B cell (primary cell): ENCODE data around the gene GCNT2. TPM values are rescaled to one million over a fixed set of nuclear protein-coding genes. Genes with fewer than 3 reads are reported as not detected.

Experiments used
- ATAC-seq: fragments of 200-7000 bp; cut with Tn5 transposase; one replicate; pipeline ENCODE4 v1.10.0; 2021; ENCODE audit warnings: low read depth, mild to moderate bottlenecking, moderate number of reproducible peaks, moderate library complexity
- CTCF ChIA-PET: fragments of 350-600 bp; sonication (Branson Sonifier 250); formaldehyde crosslinking; loops from one replicate; lab custom pipeline; 2021; ENCODE audit warnings: antibody characterized with exemption, inconsistent platforms; lab: Charles Lee
- POLR2A ChIA-PET: fragments of 350-600 bp; sonication (Branson Sonifier 250); formaldehyde crosslinking; loops from one replicate; lab custom pipeline; 2021; ENCODE audit warnings: antibody characterized with exemption; lab: Charles Lee
- DNase-seq: peaks from one replicate; pipeline ENCODE4 v3.0.0; 2013
- H2AFZ ChIP-seq: 2 replicates; pipeline ENCODE4 v1.6.1; 2012; ENCODE audit warnings: mild to moderate bottlenecking, low read depth, low read length; ENCODE audit not compliant: insufficient read depth, poor library complexity, severe bottlenecking
- H3K27ac ChIP-seq, 2 donors: 1 replicate in 1 of 2; 2 replicates in 1 of 2; pipeline ENCODE4 v1.5.1; 2012 to 2013; ENCODE audit warnings: low read length in 2 of 2, mild to moderate bottlenecking in 2 of 2, moderate library complexity in 1 of 2
- H3K27me3 ChIP-seq, 4 experiments: fragments of 200-600 bp in 1 of 4; sonication (generic) in 1 of 4; replicated peaks in 1 of 4; 1 replicate in 2 of 4; 2 replicates in 2 of 4; pipeline versions ENCODE4 v1.6.1 to v1.7.0; 2013 to 2016; ENCODE audit warnings: low read length in 3 of 4, mild to moderate bottlenecking in 2 of 4, mixed read lengths in 1 of 4, moderate library complexity in 1 of 4; ENCODE audit not compliant: insufficient read depth in 4 of 4, control insufficient read depth in 3 of 4; ENCODE audit errors: control extremely low read depth in 1 of 4
- H3K36me3 ChIP-seq, 2 experiments: replicated peaks in 1 of 2; 1 replicate in 1 of 2; 2 replicates in 1 of 2; pipeline versions ENCODE4 v1.6.1 to v1.7.1; 2013; ENCODE audit warnings: low read length in 1 of 2; ENCODE audit not compliant: insufficient read depth in 2 of 2, control insufficient read depth in 1 of 2; ENCODE audit errors: control extremely low read depth in 1 of 2, extremely low read depth in 1 of 2
- H3K4me1 ChIP-seq, 2 donors: fragments of 200-600 bp in 1 of 2; sonication (generic) in 1 of 2; 1 replicate in 1 of 2; 2 replicates in 1 of 2; pipeline versions ENCODE4 v1.5.1 to v1.6.1; 2013 to 2017; ENCODE audit warnings: low read length in 2 of 2; ENCODE audit not compliant: control insufficient read depth in 2 of 2, insufficient read depth in 2 of 2
- H3K4me2 ChIP-seq: replicated peaks from 2 replicates; pipeline ENCODE3; 2012; ENCODE audit warnings: mild to moderate bottlenecking, low read depth, low read length; ENCODE audit not compliant: poor library complexity, severe bottlenecking
- H3K4me3 ChIP-seq, 5 experiments: fragments of 200-600 bp in 1 of 5; sonication (generic) in 1 of 5; 1 replicate in 3 of 5; 2 replicates in 2 of 5; pipeline versions ENCODE4 v1.5.1 to v1.7.0; 2011 to 2016; ENCODE audit warnings: low read length in 4 of 5, mild to moderate bottlenecking in 4 of 5, low read depth in 2 of 5, control low read depth in 1 of 5, moderate library complexity in 1 of 5; ENCODE audit not compliant: insufficient read depth in 1 of 5; ENCODE audit errors: control extremely low read depth in 1 of 5, extremely low read depth in 1 of 5
- H3K79me2 ChIP-seq: fragments of 200-600 bp; sonication (generic); one replicate; pipeline ENCODE4 v1.6.0; 2016; ENCODE audit warnings: low read length; ENCODE audit not compliant: control insufficient read depth, insufficient read depth
- H3K9ac ChIP-seq: fragments of 200-600 bp; sonication (generic); 2 replicates; pipeline ENCODE4 v1.6.1; 2017; ENCODE audit warnings: mild to moderate bottlenecking, low read length, moderate library complexity
- H3K9me3 ChIP-seq, 3 donors: one replicate each; pipeline versions ENCODE4 v1.6.1 to v1.7.1; 2013; ENCODE audit warnings: low read length in 2 of 3; ENCODE audit not compliant: control insufficient read depth in 2 of 3, insufficient read depth in 1 of 3; ENCODE audit errors: control extremely low read depth in 1 of 3
- H4K20me1 ChIP-seq: 2 replicates; pipeline ENCODE4 v1.6.0; 2012; ENCODE audit warnings: mild to moderate bottlenecking, low read length; ENCODE audit not compliant: insufficient read depth, control insufficient read depth, poor library complexity, severe bottlenecking
- H3K27ac Mint-ChIP-seq: one replicate; pipeline ENCODE4 v1.8.0; 2021; ENCODE audit warnings: mixed read lengths
- H3K27me3 Mint-ChIP-seq: one replicate; pipeline ENCODE4 v1.8.0; 2021; ENCODE audit warnings: mixed read lengths
- H3K4me1 Mint-ChIP-seq: one replicate; pipeline ENCODE4 v1.8.0; 2021; ENCODE audit warnings: mixed read lengths
- H3K4me3 Mint-ChIP-seq: one replicate; pipeline ENCODE4 v1.8.0; 2021; ENCODE audit warnings: mixed read lengths
- H3K9me3 Mint-ChIP-seq: one replicate; pipeline ENCODE4 v1.8.0; 2022; ENCODE audit warnings: mixed read lengths; ENCODE audit not compliant: insufficient read depth
- CTCF ChIP-seq: fragments of 200-600 bp; IDR thresholded peaks from one replicate; pipeline ENCODE4 v1.8.0; 2022; ENCODE audit warnings: antibody characterized with exemption, mild to moderate bottlenecking
- EZH2 ChIP-seq: IDR thresholded peaks from 2 replicates; pipeline ENCODE4 v1.6.1; 2012; ENCODE audit warnings: borderline replicate concordance, low read depth, mild to moderate bottlenecking, moderate library complexity, low read length; ENCODE audit not compliant: insufficient read depth, poor library complexity, severe bottlenecking
- WGBS: methylation state at CpG from one replicate; pipeline ENCODE4 v1.1.5; 2013; ENCODE audit warnings: missing lambda C conversion rate; ENCODE audit not compliant: insufficient coverage; 5-methylcytosine and 5-hydroxymethylcytosine counted together
- intact Hi-C: fragments of 100-400 bp; cut with micrococcal nuclease; formaldehyde crosslinking; loops from one replicate; pipeline ENCODE4 v1.10.0; 2022
- polyA plus RNA-seq: library from polyadenylated mRNA; depleted of rRNA; stranded (reverse); fragments of >200 nt; gene quantifications from 2 replicates; pipeline ENCODE4 v1.2.3, GENCODE V29; 2012
- total RNA-seq, 2 donors: library from RNA; stranded (reverse); fragments of 120-200 nt in 1 of 2; gene quantifications; 1 replicate in 1 of 2; 2 replicates in 1 of 2; pipeline versions ENCODE4 v1.2.3 to v1.2.4, GENCODE V29; 2013 to 2022

The GCNT2 gene
- total and polyA plus RNA-seq, 2 donors (not counting 1 experiment from before 2014, with no cell fraction given) = 6.8 to 32.1 TPM

- CTCF ChIA-PET = interaction anchor here (0.8 kb wide), 1 partner anchor 20 kb away, joined by 3 read pairs; no protein-coding TSS in a partner anchor
- intact Hi-C loops = no loop called here
- Histone ChIP-seq H3K27me3 (no peaks in the 10 kb centered on the region), H4K20me1 (no peaks in the 10 kb centered on the region), H3K4me1 (peaks cover 14 to 19% of the 10 kb centered on the region in 2 donors), H3K4me2 (peak overlapping the region; percentile 48), H3K4me3 (no peak overlapping the region), H3K79me2 (no peaks in the 10 kb centered on the region), H2AFZ (peak overlapping the region; percentile 69), H3K27ac (no peak overlapping the region), H3K36me3 (no peaks in the 10 kb centered on the region), H3K9me3 (no peaks in the 10 kb centered on the region), H3K9ac (no peak overlapping the region)
- ATAC-seq = no peak
- WGBS = 40% methylated on average over 1 of the region's 2 CpGs
- POLR2A ChIA-PET = interaction anchor here (0.8 to 1.0 kb wide), 3 partner anchors 8 to 15 kb away, joined by 4 to 5 read pairs (median 4); no protein-coding TSS in a partner anchor
- peaks cover 28% of the 10 kb centered on the region for H3K4me1 Mint-ChIP-seq
- DNase-seq = no peak
- TF ChIP-seq EZH2 (no peak), CTCF (no peak)
- H3K4me3 Mint-ChIP-seq = no peak overlapping the region
- no peaks in the 10 kb centered on the region for H3K27me3 Mint-ChIP-seq
- peak overlapping the region; percentile 50 for H3K27ac Mint-ChIP-seq
- no peaks in the 10 kb centered on the region for H3K9me3 Mint-ChIP-seq
These were observed 683 bp upstream of the GCNT2 start for GRCh38 chr6:10520468-10520867.

GRCh38 chr6:10522929-10523573 lies 1.9 kb downstream of the GCNT2 start:
- CTCF ChIA-PET = interaction anchor here (0.8 to 6.5 kb wide), 3 partner anchors 11 to 179 kb away, joined by 3 to 40 read pairs (median 4); partner anchors contain the start of genes C6orf52 and PAK1IP1
- no peak for ATAC-seq
- no peaks in the 10 kb centered on the region for H3K36me3 ChIP-seq
- H2AFZ ChIP-seq = no peak overlapping the region
- Mint-ChIP-seq H3K4me3 (no peak overlapping the region), H3K27ac (no peak overlapping the region), H3K27me3 (no peaks in the 10 kb centered on the region), H3K9me3 (no peaks in the 10 kb centered on the region), H3K4me1 (peaks cover 34% of the 10 kb centered on the region)
- H3K9me3 ChIP-seq = no peaks in the 10 kb centered on the region
- no peak overlapping the region for H3K9ac ChIP-seq
- H4K20me1 ChIP-seq = no peaks in the 10 kb centered on the region
- DNase-seq = no peak
- TF ChIP-seq EZH2 (no peak), CTCF (no peak)
- WGBS = 93% methylated on average over 17 of the region's 21 CpGs
- no peaks in the 10 kb centered on the region for H3K79me2 ChIP-seq
- POLR2A ChIA-PET = no interaction called here
- no peak overlapping the region for H3K4me3 ChIP-seq
- H3K4me2 ChIP-seq = no peak overlapping the region
- H3K4me1 ChIP-seq = peaks cover 14 to 22% of the 10 kb centered on the region in 2 donors
- no peaks in the 10 kb centered on the region for H3K27me3 ChIP-seq
- intact Hi-C loops = no loop called here
- H3K27ac ChIP-seq = no peak overlapping the region
